H1 (cell line): ENCODE results near the gene RGS6.

Source experiments
- EZH2 ChIP-seq: fragments of 200-600 bp; sonication (generic); IDR thresholded peaks from 2 replicates; pipeline ENCODE4 v1.7.1; 2012; ENCODE audit warnings: low read depth, mild to moderate bottlenecking, moderate library complexity, low read length, inconsistent platforms; ENCODE audit not compliant: severe bottlenecking
- POLR2A ChIP-seq, 2 experiments: IDR thresholded peaks; 1 replicate in 1 of 2; 2 replicates in 1 of 2; pipeline ENCODE4 v1.6.1; 2011; ENCODE audit warnings: low read depth in 2 of 2, low read length in 2 of 2, mild to moderate bottlenecking in 2 of 2; ENCODE audit errors: control extremely low read depth in 1 of 2
- RNF2 ChIP-seq: fragments of 200-900, 300-1000 bp; sonication (generic); IDR thresholded peaks from 2 replicates; pipeline ENCODE4 v1.7.1; 2016; ENCODE audit warnings: borderline replicate concordance, low read depth, mild to moderate bottlenecking, antibody characterized with exemption, low read length; ENCODE audit not compliant: poor library complexity, severe bottlenecking; ENCODE audit errors: missing control alignments
- TF ChIP-seq, protein P1 (sequence below), 3 experiments: IDR thresholded peaks; 1 replicate in 2 of 3; 2 replicates in 1 of 3; pipeline versions ENCODE4 v1.5.1 to v1.6.1; 2011; ENCODE audit warnings: low read length in 3 of 3, mild to moderate bottlenecking in 3 of 3, inconsistent platforms in 2 of 3, low read depth in 1 of 3, moderate library complexity in 1 of 3; ENCODE audit not compliant: insufficient read depth in 1 of 3; ENCODE audit errors: control extremely low read depth in 1 of 3

DNA sequence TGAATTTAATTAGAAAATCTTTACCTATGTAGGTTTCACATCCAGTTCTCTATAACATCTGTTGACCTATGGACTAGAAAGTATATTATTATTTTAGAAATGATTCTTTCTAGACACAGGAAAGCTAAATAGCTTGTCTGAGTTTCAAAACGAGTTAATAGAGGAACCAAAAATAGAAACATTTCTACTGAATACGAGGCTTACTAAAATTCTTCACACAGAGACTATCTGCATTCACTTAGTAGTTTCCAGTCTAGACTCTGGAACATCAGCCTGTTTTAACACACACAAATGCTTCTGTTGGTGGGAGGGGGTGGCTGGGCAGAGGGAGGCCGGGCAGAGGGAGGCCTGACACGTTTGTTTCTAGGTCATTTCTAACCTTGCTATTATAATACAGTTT is 29.7 kb downstream of the RGS6 start:
- no peak for TF ChIP-seq POLR2A (IDR thresholded peaks at IDR 0.05; ENCODE audit: control extremely low read depth in 1 of 2, low read depth in 2 of 2, low read length in 2 of 2)
- TF ChIP-seq EZH2: no peak
- TF ChIP-seq, protein P1, sequence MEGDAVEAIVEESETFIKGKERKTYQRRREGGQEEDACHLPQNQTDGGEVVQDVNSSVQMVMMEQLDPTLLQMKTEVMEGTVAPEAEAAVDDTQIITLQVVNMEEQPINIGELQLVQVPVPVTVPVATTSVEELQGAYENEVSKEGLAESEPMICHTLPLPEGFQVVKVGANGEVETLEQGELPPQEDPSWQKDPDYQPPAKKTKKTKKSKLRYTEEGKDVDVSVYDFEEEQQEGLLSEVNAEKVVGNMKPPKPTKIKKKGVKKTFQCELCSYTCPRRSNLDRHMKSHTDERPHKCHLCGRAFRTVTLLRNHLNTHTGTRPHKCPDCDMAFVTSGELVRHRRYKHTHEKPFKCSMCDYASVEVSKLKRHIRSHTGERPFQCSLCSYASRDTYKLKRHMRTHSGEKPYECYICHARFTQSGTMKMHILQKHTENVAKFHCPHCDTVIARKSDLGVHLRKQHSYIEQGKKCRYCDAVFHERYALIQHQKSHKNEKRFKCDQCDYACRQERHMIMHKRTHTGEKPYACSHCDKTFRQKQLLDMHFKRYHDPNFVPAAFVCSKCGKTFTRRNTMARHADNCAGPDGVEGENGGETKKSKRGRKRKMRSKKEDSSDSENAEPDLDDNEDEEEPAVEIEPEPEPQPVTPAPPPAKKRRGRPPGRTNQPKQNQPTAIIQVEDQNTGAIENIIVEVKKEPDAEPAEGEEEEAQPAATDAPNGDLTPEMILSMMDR (IDR thresholded peaks at IDR 0.05; ENCODE audit: control extremely low read depth in 1 of 3, insufficient read depth in 1 of 3, low read depth in 1 of 3, low read length in 3 of 3): no peak
- TF ChIP-seq RNF2: no peak
